WERI-Rb-1 (cell line): ENCODE measurements around the gene SH3TC1.

Experiments used
- DNase-seq: peaks from one replicate; pipeline ENCODE4 v3.0.0-alpha.2; 2020
- H3K27ac ChIP-seq: fragments of 250-450 bp; sonication (Bioruptor Pico); 2 replicates; pipeline ENCODE4 v1.5.1; 2020; ENCODE audit warnings: mild to moderate bottlenecking, moderate library complexity
- H3K27me3 ChIP-seq: fragments of 250-450 bp; sonication (Bioruptor Pico); 2 replicates; pipeline ENCODE4 v1.5.1; 2021; ENCODE audit warnings: mild to moderate bottlenecking, low read depth, moderate library complexity; ENCODE audit not compliant: insufficient read depth, severe bottlenecking
- H3K36me3 ChIP-seq: fragments of 250-450 bp; sonication (Bioruptor Pico); 2 replicates; pipeline ENCODE4 v1.5.1; 2020; ENCODE audit warnings: mild to moderate bottlenecking, moderate library complexity
- H3K4me3 ChIP-seq: 2 replicates; pipeline ENCODE4 v1.5.1; 2011; ENCODE audit warnings: low read depth, mild to moderate bottlenecking, control low read depth, low read length
- H3K9me3 ChIP-seq: fragments of 250-450 bp; sonication (Bioruptor Pico); 2 replicates; pipeline ENCODE4 v1.5.1; 2021; ENCODE audit warnings: mild to moderate bottlenecking, moderate library complexity; ENCODE audit not compliant: severe bottlenecking
- TF ChIP-seq, protein P1 (sequence below): IDR thresholded peaks from 2 replicates; pipeline ENCODE4 v1.5.1; 2011; ENCODE audit warnings: low read depth, mild to moderate bottlenecking, control low read depth, inconsistent platforms, low read length

SH3TC1 gene

GRCh38 chr4:8225706-8226443, 26.8 kb downstream of the SH3TC1 start:
- Histone ChIP-seq H3K4me3 (no peak overlapping the region), H3K9me3 (no peaks in the 10 kb centered on the region), H3K27ac (peak overlapping the region; percentile 75), H3K27me3 (no peaks in the 10 kb centered on the region), H3K36me3 (peaks cover 5% of the 10 kb centered on the region)
- peak; percentile 71 for DNase-seq
- TF ChIP-seq, protein P1, sequence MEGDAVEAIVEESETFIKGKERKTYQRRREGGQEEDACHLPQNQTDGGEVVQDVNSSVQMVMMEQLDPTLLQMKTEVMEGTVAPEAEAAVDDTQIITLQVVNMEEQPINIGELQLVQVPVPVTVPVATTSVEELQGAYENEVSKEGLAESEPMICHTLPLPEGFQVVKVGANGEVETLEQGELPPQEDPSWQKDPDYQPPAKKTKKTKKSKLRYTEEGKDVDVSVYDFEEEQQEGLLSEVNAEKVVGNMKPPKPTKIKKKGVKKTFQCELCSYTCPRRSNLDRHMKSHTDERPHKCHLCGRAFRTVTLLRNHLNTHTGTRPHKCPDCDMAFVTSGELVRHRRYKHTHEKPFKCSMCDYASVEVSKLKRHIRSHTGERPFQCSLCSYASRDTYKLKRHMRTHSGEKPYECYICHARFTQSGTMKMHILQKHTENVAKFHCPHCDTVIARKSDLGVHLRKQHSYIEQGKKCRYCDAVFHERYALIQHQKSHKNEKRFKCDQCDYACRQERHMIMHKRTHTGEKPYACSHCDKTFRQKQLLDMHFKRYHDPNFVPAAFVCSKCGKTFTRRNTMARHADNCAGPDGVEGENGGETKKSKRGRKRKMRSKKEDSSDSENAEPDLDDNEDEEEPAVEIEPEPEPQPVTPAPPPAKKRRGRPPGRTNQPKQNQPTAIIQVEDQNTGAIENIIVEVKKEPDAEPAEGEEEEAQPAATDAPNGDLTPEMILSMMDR: no peak

DNA sequence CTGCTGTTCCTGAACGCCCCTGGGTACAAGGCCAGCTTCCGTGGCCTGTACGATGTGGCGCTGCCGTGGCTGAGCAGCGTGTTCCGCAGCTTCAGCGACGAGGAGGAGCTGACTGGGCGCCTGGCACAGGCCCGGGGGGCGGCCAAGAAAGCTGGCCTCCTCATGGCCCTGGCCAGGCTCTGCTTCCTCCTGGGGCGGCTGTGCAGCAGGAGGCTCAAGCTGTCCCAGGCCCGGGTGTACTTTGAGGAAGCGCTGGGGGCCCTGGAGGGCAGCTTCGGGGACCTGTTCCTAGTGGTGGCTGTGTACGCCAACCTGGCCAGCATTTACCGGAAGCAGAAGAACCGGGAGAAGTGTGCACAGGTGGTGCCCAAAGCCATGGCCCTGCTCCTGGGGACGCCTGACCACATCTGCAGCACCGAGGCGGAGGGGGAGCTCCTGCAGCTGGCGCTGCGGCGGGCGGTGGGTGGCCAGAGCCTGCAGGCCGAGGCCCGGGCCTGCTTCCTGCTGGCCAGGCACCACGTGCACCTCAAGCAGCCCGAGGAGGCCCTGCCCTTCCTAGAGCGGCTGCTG, 28.2 kb downstream of the SH3TC1 start:
- H3K9me3 ChIP-seq: no peaks in the 10 kb centered on the region

GRCh38 chr4:8227771-8228318, 28.8 kb downstream of the SH3TC1 start:
- TF ChIP-seq, protein P1: no peak
- Histone ChIP-seq H3K9me3 (no peaks in the 10 kb centered on the region), H3K4me3 (no peak overlapping the region), H3K27me3 (no peaks in the 10 kb centered on the region), H3K27ac (no peak overlapping the region; the same call in 1 of the 2 replicates), H3K36me3 (peaks cover 5% of the 10 kb centered on the region)
- DNase-seq: no peak

More for the DNA sequence above, 28.2 kb downstream of the SH3TC1 start:
- no peak overlapping the region for H3K4me3 ChIP-seq
- peak overlapping the region; percentile 75 for H3K27ac ChIP-seq
- TF ChIP-seq, protein P1: no peak
- DNase-seq: no peak
- no peaks in the 10 kb centered on the region for H3K27me3 ChIP-seq
- H3K36me3 ChIP-seq: peaks cover 5% of the 10 kb centered on the region

GRCh38 chr4:8228319-8229250, 29.5 kb downstream of the SH3TC1 start:
- Histone ChIP-seq H3K36me3 (peaks cover 5% of the 10 kb centered on the region), H3K9me3 (no peaks in the 10 kb centered on the region), H3K27me3 (no peaks in the 10 kb centered on the region), H3K27ac (peak overlapping the region; percentile 21), H3K4me3 (no peak overlapping the region)
- TF ChIP-seq, protein P1: no peak
- peak; percentile 38 for DNase-seq

GRCh38 chr4:8229331-8229975, 30.4 kb downstream of the SH3TC1 start:
- no peak for DNase-seq
- Histone ChIP-seq H3K27ac (no peak overlapping the region), H3K9me3 (no peaks in the 10 kb centered on the region), H3K27me3 (no peaks in the 10 kb centered on the region), H3K36me3 (no peaks in the 10 kb centered on the region; the same call in 1 of the 2 replicates), H3K4me3 (no peak overlapping the region)
- TF ChIP-seq, protein P1: no peak
